GM18507 (cell line): ENCODE measurements around the gene ITPR2.
A peak's percentile ranks its signal among the peaks of the same experiment; 100 is the strongest.
"Not testable (repeated sequence)": the region's sequence is repeated elsewhere in the genome, so short reads cannot be mapped to it uniquely, and the experiment has no call there.

Experiments used
- DNase-seq: peaks from one replicate; pipeline ENCODE4 v3.0.0; 2011; ENCODE audit warnings: low read depth; ENCODE audit not compliant: insufficient read length; ENCODE audit errors: extremely low spot score
- FAIRE-seq: peaks from 2 replicates; lab custom pipeline; 2011; peaks lifted over from hg19 to GRCh38; lab: Jason Lieb, UNC

The ITPR2 gene

DNA sequence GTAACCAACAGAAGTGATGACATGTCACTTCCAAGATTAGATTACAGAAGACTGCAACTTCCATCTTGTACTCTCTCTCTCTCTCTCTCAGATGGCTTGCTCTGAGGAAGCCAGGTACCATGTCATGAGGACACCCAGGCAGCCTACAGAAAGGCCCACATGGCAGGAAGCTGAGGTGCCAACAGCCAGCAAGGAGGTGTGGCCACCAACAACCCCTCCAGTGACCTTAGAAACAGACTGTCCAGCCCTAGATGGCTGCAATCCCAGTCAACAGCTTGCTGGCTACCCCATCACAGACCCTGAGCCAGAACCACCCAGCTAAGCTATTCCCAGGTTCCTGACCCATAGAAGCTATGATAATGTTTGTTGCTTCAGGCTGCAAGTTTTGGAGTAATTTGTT is 178.4 kb downstream of the ITPR2 start:
- no peak for DNase-seq
- FAIRE-seq: no peak

DNA sequence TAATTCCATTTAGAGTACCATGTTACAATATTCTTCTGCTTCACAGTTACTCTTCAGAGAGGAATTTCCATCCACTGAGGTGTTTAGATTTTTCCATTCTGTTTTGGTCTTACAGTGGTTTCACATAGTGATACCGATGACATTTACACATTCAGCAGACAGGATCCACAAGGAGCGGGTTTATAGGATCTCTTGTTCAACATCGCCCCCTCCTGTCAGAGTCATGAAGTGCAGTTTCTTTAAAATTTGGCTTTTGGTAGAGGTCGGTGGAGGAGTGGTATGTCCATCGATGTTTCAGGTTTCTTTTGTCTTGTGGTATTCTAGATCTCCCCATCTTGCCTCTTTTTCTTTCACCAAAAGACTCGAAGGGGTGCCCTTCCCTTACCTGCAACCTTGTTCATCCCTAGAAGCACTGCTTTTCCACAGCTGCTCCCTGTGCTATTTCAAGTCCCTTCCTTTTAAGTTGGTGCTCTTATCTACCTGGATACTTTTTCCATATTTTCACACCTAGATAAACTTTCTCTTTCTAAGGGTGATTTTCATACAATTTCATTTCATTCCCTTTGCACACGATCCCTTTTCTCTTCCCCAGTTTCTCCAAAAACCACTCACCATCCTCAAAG is 181.3 kb downstream of the ITPR2 start:
- peak; percentile 87 for FAIRE-seq
- DNase-seq: peak; percentile 8

DNA sequence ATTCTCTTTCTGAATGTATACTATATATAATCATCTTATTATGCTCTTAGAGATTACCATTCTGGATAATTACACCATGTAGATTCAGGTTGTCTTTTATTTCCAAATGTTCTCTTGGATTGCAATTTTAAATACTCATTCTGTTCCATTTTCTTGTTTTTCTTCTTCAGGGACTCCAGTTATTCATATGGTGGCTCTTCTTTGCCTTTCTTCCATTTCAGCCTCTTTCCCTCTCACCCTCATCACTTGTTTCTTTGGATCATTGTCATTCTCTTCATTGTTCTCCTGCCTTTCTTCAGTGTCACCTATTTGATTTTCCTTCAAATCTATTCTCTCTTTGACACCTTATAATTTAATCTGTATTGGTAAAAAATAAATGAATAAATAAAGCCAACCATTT is 182.0 kb downstream of the ITPR2 start:
- DNase-seq (no peak), FAIRE-seq (no peak)

DNA sequence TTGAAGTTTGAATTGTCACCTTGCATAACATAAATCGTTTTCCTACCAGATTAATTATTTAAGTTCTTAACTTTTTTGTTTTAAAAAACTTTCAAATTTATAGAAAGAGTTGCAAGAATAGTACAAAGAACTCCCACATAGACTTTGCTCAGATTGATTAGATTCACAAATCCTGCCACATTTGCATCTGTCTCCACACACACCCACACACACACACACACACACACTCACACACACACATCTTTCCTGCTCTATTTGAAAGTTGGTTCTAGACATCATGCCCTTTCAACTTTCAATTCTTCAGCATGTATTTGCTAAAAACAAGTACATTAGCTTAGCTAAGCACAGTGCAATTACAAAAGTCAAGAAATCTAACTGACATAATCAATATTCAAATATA is 184.0 kb downstream of the ITPR2 start:
- FAIRE-seq: no peak
- no peak for DNase-seq

DNA sequence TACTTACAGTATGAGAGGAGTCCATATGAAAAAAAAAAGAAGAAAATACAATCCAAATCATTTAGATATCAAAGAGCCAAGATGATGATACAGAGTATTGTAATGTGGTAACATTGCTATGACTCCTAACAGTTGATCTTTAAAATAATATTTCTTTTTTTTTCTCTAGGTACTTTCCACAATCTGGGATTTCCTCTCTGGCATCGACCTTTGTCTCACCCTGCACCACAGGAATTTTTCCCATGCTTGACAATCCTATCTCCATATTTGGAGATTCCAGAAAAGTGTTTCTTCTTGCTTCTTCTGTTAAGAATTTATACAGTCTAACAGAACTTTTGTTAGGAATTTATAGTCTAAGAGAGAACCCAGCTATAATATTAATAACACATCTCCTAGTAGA is 184.4 kb downstream of the ITPR2 start:
- FAIRE-seq (no peak), DNase-seq (no peak)

DNA sequence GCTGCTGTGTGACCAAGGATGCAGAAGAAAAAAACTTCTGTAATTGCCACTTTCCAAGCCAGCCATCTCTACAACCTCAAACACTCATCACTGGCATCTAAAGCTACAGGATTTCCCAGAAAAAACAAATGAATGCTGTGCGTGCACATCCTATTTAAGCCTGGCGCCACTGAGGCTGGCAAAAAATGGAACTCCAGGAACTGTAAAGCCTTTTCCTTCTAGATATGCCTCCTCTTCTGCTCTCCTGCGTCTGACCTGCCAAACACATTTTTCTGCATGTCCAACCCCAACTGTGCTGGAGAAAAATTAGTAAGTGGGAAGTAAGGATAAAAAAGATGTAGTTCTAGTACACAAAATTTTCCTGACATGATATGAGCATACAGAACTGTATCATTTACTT is 184.9 kb downstream of the ITPR2 start:
- no peak for FAIRE-seq
- no peak for DNase-seq

DNA sequence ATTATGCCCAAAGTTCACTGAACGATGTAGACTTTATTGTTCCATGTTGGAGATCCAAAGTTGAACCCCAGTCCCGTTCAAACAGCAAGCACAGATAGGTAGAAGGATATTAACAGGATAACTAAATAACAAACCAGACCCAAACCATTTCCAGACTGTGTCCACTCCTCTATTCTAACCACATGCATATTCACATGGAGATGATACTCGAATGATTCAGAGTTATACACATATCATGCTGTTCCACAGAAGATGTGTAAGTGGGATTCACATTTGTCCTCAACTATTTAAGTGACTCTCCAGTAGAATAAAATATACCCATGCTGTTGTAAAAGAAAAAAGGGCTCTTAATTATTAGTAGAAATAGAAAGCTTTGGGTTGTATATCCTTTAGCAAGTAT is 185.9 kb downstream of the ITPR2 start:
- no peak for DNase-seq
- FAIRE-seq: no peak

DNA sequence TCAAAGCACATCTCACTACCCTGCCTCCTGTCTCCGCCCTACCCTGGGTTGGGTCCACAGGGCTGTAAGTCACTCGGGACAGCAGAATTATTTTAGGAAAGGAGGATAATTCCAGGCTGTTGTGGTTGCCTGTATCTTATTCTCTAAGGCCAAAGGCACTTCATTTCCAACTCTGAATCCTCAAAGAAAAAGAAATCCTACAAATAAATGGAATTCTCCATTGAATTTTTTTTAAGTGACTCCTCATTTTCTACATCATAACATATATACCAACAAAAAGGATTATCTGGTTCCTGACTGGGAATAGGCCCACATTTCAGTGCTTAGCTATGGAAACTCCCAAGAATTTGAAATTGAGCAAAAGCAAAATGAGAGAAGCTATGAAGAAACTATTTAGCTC is 186.4 kb downstream of the ITPR2 start:
- DNase-seq (no peak), FAIRE-seq (no peak)

DNA sequence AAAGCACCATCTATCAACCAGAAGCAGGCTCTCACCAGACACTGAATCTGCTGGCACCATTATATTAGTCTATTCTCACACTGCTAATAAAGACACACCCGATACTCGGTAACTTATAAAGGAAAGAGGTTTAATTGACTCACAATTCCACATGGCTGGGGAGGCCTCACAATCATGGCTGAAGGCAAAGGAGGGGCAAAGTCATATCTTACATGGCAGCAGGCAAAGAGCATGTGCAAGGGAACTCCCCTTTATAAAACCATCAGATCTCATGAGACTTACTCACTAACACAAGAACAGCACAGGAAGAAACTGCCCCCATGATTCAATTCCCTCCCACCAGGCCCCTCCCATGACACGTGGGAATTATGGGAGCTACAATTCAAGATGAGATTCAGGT is 188.6 kb downstream of the ITPR2 start:
- not testable (repeated sequence) for FAIRE-seq, DNase-seq

DNA sequence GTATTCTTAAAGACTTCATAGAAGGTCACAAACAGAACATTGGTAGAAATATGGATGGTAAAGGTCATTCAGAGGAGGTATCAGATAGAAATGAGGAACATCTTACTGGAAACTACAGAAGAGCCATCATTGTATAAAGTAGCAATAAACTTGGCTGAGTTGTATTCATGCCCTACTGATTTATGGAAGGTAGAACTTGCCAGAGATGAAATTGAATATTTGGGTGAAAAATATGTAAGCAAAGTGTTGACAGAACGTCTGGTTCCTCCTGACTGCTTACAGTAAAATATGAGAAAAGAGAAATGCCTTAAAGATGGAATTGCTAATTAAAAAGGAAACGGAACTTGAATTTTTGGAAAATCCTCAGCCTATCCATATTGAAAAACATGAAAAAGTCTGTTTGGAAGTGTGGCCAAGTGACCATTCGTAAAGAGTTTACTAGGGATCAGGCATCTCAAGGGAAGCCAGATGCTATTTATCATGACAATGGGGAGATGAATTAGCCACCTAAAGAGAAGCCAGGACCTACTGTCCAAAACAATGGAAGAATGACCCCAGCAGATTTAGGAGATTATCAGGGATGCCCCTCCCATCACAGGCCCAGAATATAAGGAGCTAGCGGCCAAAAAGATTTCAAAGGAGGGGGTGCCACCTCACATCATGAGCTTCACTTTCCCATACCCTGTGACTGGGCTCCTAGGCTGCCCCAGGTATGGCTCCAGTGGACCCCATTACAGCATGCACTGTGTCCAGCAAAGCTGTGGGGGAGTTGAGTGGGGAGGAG is 189.3 kb downstream of the ITPR2 start:
- no peak for FAIRE-seq
- DNase-seq: no peak

DNA sequence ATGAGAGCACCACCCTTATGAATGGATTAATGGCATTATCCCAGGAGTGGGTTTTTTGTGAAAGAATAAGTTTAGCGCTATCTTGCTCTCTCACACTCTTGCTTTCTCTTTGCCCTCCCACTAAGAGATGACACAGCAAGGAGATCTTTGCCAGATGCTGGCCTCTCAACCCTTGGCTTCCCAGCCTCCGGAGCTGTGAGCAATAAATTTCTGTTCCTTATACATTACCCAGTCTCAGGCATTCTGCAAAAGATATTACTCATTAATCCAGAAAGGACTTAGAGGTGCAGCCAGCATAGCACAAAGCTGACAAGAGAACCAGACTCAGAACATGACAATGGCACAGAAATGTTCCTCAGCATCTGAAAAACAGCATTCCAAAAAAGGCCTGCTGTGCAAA is 190.6 kb downstream of the ITPR2 start:
- FAIRE-seq (no peak), DNase-seq (no peak)

DNA sequence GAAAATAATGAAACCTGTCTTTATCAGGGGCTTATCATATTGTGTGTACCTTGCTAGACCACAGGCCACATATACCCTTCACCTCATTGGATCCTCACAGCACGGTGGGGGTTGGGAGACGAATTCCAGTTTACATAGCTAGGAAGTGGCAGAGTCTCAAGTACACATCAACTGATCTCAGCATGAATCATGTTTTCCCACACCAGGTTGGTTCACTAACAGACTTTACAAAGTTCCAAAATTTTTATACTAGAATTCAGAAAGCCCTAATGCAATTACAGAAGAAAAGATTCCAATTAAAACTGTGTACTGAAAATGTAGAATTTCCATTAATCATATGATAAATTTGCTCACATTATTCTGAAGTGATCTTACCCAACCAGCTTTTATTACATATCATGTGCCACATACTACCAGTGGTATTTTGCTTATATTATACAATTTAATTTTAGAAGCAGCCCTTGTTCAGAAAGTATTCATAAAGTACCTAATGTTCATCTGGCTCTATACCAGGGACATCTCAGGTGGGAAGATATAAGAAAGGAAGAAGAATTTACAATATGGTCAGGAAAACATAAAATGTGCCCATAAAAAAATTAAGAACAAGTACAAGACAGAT is 196.2 kb downstream of the ITPR2 start:
- DNase-seq: no peak
- no peak for FAIRE-seq

DNA sequence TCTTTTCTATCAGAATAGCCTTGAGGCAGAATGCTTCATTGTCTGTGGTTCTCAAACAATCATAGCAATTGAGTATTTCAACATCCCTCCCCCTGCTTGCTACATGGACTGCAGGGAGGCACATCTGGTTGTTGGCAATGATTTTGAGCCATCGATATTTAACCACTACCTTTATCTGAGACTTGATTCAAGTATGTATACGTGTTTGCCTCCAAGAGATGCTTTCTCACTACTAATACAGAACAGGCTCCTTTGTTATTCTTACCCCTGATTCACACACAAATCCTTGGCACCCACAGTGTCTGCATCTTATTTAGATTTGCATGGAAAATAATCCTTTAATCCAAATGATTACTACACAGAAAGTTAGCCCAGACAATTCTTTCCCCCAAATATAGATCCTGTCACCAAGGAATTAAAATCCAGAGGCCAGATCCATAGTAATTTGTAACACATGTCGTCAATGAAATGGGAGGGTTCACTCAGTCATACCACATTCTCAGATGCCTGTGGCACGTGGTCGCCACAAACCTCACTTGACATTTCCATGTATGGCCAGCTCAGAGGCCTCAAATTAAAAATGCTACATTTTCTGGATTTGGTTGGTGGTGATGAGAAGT is 199.3 kb downstream of the ITPR2 start:
- no peak for FAIRE-seq
- DNase-seq: no peak

DNA sequence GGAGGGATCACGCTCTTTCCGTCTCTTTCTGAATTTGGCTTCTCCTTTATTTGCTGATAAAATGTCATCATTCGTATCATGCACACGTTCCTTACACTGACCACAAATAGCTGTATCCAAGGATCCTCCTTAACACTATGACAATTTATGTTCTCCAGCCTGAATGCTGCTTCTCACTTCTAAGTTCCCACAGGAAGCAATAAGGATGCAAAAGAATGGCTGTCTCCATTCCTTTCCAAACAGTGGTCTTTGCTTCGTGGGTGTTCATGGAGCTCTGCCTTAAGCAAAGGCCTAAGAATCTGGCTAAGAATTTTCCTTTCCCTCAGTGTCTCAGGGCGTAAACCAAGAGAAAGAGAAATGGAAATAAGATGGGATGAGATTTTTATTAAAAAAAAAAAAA is 200.2 kb downstream of the ITPR2 start:
- DNase-seq: no peak
- FAIRE-seq: no peak

DNA sequence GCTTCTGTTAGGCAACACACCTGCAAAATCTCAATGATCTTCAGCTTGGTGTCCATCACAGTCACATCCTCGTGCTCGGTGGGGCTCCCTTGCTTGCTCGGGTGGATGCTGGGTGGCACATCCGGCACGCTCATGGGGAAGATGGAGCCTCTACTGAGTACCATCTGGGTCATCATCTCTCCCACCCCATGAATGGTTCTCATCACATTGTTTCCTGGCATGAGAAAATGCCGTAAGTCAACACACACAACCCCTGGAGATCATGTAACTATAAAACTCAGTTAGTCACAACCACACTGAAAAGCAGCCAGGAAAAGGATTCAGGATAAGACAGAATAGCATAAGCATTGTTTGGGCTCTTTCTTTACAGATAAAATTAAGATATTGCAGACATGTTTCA is 201.1 kb downstream of the ITPR2 start:
- DNase-seq (no peak), FAIRE-seq (no peak)

DNA sequence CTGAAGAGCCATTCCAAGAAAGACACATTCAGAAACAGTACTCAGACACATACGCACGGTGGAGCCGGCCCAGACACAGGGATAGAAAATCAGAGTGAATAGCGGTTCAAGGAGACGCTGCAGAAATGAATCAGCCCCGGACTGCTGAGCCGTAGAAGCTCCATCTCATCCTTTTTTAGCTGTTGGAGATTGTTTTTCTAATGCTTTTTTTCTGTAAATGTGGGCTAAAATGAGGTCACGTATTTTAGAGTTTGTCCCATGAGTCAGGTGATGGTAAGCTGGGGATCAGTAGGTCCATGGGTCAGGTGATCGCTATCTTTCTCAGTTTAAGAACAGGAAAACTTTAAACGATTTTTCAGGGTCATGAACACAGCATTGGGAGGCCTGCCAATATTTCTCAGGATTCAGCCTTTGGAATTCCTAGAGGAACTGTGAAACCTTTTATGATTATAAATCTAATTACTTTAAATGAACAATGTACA is 202.4 kb downstream of the ITPR2 start:
- DNase-seq (no peak), FAIRE-seq (peak; percentile 12)

DNA sequence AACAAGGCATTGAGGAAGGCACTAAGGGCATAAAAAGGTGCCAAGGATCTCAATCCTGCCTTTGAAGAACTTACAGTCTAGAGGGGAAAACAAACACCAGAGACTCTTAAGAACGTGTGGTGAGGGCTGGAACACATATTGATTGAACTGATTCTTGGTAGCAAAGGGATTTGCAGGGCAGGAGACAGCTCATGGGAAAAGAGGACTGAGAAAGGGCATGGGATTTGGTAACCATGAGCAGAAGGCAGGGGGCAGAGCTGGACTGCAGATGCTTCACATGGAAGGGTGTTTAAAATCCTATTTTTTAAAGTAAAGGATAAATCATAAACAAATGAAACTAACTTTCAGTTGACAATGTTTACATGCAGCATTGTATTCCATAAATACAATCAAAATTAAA is 203.1 kb downstream of the ITPR2 start:
- DNase-seq (no peak), FAIRE-seq (no peak)

DNA sequence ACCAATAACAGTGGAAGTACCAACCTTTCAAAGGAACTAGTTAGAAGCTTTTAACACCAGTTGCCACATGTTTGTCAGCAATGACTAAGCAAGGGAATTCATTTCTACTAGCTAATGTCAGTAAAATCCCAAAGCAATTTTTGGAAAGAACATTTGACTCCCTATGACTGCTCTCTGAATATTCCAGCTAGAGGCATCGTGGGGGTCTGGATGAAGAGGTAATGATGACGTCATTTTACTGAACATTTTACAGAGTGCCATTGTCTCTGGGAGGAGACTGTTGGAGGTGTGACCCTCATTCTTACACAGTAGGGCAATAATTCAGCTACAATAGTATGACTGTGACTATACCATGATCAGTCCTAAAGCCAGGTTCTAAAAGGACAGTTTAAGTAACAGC is 204.8 kb downstream of the ITPR2 start:
- DNase-seq (no peak), FAIRE-seq (no peak)

DNA sequence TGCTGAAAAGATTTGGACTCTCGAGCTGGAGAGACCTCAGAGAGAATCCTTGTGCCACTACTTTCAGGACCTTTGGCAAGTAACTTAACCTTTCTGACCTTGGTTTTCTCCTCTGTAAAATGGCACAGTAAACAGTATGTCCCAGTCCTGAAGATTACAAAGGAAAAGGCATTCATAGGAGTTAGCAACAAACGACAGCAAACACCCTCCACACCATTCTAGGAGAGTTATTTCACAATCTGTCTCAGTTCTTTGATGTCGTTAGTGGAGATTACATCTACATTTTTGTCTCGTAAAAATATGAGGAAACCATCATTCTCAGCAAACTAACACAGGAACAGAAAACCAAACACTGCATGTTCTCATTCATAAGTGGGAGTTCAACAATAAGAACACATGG is 205.7 kb downstream of the ITPR2 start:
- DNase-seq (no peak), FAIRE-seq (no peak)

DNA sequence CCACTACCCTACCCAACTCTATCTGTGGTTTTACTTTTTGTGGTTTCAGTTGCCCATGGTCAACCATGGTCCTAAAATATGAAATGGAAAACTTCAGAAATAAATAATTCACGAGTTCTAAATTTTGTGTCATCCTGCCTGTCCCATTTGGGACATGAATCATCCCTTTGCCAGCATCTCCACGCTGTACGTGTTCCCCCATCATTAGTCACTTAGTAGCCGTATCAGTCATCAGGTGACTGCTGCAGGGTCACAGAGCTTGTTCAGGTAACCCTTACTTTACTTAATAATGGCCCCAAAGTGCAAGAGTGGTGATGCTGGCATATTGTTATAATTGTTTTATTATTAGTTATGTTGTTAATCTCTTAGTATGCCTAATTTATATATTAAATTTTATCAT is 209.9 kb downstream of the ITPR2 start:
- FAIRE-seq: no peak
- DNase-seq: no peak
